HEK293T (cell line): Measurements from ENCODE around the gene TAS1R2.

Source experiments
- CTCF ChIA-PET: fragments of 350-600 bp; formaldehyde crosslinking; extraction: SDS; loops from one replicate; lab custom pipeline; 2021; ENCODE audit warnings: antibody characterized with exemption, inconsistent platforms; lab: Yijun Ruan, JAX
- POLR2A ChIA-PET: fragments of 350-600 bp; formaldehyde crosslinking; extraction: SDS; loops from one replicate; lab custom pipeline; 2020; ENCODE audit warnings: antibody characterized with exemption, inconsistent platforms; lab: Yijun Ruan, JAX
- DNase-seq: peaks from one replicate; pipeline ENCODE4 v3.0.0; 2012; ENCODE audit warnings: mixed read lengths; ENCODE audit errors: extremely low spot score
- ARNT ChIP-seq: fragments of 450-650 bp; IDR thresholded peaks from 2 replicates; pipeline ENCODE4 v1.6.1; 2017; ENCODE audit warnings: mild to moderate bottlenecking
- BHLHE40 ChIP-seq: fragments of 450-650 bp; IDR thresholded peaks from 2 replicates; pipeline ENCODE4 v1.6.1; 2016; ENCODE audit warnings: mild to moderate bottlenecking, moderate library complexity, borderline replicate concordance
- CTBP1 ChIP-seq: fragments of 450-650 bp; IDR thresholded peaks from 2 replicates; pipeline ENCODE4 v1.6.1; 2016; ENCODE audit warnings: borderline replicate concordance
- ELF4 ChIP-seq: fragments of 450-650 bp; IDR thresholded peaks from 2 replicates; pipeline ENCODE4 v1.6.1; 2017; ENCODE audit warnings: antibody characterized with exemption
- FOXA1 ChIP-seq: fragments of 450-650 bp; IDR thresholded peaks from 2 replicates; pipeline ENCODE4 v1.6.1; 2016; ENCODE audit warnings: mild to moderate bottlenecking
- FOXK2 ChIP-seq: fragments of 450-650 bp; IDR thresholded peaks from 2 replicates; pipeline ENCODE4 v1.6.1; 2016; ENCODE audit warnings: mild to moderate bottlenecking
- FOXM1 ChIP-seq: fragments of 450-650 bp; IDR thresholded peaks from 2 replicates; pipeline ENCODE4 v1.6.1; 2017; ENCODE audit warnings: mild to moderate bottlenecking, borderline replicate concordance
- HDGF ChIP-seq: fragments of 450-650 bp; IDR thresholded peaks from 2 replicates; pipeline ENCODE4 v1.6.1; 2017; ENCODE audit warnings: antibody characterized with exemption, borderline replicate concordance
- L3MBTL2 ChIP-seq: fragments of 450-650 bp; conservative IDR thresholded peaks from 2 replicates; pipeline ENCODE4 v1.6.1; 2016; ENCODE audit warnings: mild to moderate bottlenecking
- LEF1 ChIP-seq: fragments of 450-650 bp; IDR thresholded peaks from 2 replicates; pipeline ENCODE4 v1.6.1; 2017; ENCODE audit warnings: mild to moderate bottlenecking, borderline replicate concordance
- NFRKB ChIP-seq: fragments of 450-650 bp; IDR thresholded peaks from 2 replicates; pipeline ENCODE4 v1.6.1; 2016; ENCODE audit warnings: mild to moderate bottlenecking, moderate library complexity
- SP1 ChIP-seq: fragments of 450-650 bp; IDR thresholded peaks from 2 replicates; pipeline ENCODE4 v1.6.1; 2017
- SUZ12 ChIP-seq: fragments of 450-650 bp; IDR thresholded peaks from 2 replicates; pipeline ENCODE4 v1.6.1; 2016; ENCODE audit warnings: mild to moderate bottlenecking
- TARDBP ChIP-seq: fragments of 450-650 bp; IDR thresholded peaks from 2 replicates; pipeline ENCODE4 v1.6.1; 2016
- ZNF384 ChIP-seq: fragments of 450-650 bp; IDR thresholded peaks from 2 replicates; pipeline ENCODE4 v1.6.1; 2016
- TF ChIP-seq, protein P1 (sequence below): fragments of 450-650 bp; IDR thresholded peaks from 2 replicates; pipeline ENCODE4 v1.6.1; 2016

TAS1R2 gene

DNA sequence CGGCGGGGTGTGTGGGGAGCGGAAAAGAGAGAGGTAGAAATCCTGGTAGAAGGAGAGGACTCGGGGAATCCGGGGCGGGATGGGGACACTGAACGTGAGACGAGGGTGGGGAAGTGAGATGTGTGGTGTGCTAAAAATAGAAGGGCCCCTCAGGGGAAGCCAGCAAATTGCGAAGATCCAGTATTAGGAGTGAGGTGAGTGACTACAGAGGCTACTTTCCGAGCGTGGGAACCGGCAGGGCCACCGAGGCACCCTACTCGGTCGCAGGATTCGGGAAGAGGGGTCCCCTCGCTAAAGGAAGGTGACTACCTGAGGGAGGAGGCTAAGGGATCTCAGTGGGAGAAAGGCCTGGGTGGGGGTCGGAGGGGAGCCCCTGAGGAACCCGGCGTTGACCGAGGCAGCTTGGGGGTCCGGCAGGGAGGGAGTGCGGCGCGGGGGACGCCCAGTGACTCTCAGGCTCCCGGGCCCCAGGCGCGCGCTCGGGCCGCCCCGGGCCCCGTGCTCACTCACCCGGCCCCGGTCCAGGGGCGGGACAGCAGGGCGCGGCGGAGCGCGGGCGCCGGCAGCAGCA, 42.6 kb upstream of the TAS1R2 start:
- TF ChIP-seq, protein P1, sequence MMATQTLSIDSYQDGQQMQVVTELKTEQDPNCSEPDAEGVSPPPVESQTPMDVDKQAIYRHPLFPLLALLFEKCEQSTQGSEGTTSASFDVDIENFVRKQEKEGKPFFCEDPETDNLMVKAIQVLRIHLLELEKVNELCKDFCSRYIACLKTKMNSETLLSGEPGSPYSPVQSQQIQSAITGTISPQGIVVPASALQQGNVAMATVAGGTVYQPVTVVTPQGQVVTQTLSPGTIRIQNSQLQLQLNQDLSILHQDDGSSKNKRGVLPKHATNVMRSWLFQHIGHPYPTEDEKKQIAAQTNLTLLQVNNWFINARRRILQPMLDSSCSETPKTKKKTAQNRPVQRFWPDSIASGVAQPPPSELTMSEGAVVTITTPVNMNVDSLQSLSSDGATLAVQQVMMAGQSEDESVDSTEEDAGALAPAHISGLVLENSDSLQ, result no peak
- TF ChIP-seq FOXA1 (no peak), ZNF384 (no peak), SP1 (no peak), TARDBP (no peak), FOXM1 (no peak), L3MBTL2 (no peak), CTBP1 (no peak), BHLHE40 (no peak)
- ChIA-PET POLR2A (interaction anchor here (0.6 to 1.3 kb wide), 8 partner anchors 9 to 202 kb away, joined by 3 to 4 read pairs (median 4); no protein-coding TSS in a partner anchor), CTCF (interaction anchor here (1.8 kb wide), 1 partner anchor 11 kb away, joined by 13 read pairs; no protein-coding TSS in a partner anchor)
- peak; percentile 25 for DNase-seq

DNA sequence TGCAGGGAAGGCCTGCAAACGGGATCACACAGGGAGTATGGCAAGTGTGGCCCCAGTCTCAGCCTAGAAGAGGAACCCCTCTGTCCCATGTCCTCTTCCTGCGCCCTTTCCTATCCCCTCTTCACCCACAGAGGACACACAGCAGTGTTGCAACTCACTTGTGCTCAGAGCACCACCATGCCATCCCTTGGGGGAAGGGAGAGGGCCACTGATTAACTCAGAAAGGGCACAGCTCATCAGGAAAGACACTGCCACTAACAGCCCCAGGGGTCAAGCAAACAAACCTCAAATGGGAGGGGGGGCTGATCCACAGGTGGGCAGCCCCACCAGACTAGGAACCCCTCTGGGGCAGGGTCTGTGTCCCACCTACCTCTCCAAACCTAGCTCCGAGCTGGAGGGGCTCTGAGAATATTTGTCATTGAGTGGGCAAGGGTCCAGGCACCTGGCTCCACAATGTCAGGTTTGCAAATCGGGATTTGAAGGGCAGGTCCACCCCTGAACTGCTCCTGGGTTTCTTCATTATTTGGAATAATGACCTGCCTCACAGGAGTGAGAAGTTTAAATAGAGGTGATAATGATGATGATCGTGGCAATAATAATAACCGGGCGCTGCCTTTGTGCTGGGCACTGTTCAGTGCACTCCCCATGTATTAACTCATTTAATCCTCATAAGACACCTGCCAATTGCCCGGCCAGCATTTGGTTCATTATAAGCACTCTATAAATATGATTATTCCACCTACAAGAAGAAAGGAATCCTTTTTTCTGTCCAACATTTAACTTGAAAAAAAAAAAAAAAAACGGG, 41.9 kb upstream of the TAS1R2 start:
- DNase-seq, result no peak
- TF ChIP-seq CTBP1, result no peak
- no peak for TF ChIP-seq ARNT
- TF ChIP-seq, protein P1, result no peak
- no peak for TF ChIP-seq ELF4
- no peak for TF ChIP-seq ZNF384
- TF ChIP-seq FOXA1, result no peak
- TF ChIP-seq SP1, result no peak
- ChIA-PET POLR2A (no interaction called here), CTCF (interaction anchor here (0.6 to 1.8 kb wide), 4 partner anchors 12 to 227 kb away, joined by 3 to 13 read pairs (median 6); no protein-coding TSS in a partner anchor)

DNA sequence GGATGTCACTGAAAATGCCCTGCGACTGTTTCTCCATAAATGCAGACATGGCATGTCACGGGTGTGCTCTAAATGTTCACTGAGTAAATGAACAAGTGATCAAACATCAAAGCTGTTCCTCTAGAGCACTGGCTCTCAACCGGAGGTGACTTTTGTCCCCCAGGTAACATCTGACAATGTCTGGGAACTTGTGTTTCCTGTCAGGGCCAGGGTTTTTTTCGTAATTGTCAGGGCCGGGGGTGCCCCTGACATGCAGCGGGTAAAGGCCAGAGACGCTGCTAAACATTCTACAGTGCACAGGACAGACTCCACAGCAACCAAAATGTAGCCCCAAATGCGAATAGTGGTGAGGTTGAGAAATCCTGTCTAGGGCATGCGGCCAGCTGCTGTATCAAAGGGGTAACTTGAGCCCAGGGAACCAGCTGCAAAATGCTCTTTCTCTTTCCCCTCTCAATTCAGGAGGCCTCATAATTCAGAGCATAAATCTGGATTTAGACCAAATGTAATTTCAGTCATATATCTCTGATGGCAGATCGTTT, 40.9 kb upstream of the TAS1R2 start:
- no peak for DNase-seq
- ChIA-PET CTCF (interaction anchor here (0.6 to 1.7 kb wide), 3 partner anchors 13 to 226 kb away, joined by 3 to 6 read pairs (median 5); no protein-coding TSS in a partner anchor), POLR2A (no interaction called here)
- TF ChIP-seq ARNT, result no peak
- TF ChIP-seq TARDBP, result no peak
- TF ChIP-seq SP1, result no peak
- TF ChIP-seq, protein P1, result no peak

DNA sequence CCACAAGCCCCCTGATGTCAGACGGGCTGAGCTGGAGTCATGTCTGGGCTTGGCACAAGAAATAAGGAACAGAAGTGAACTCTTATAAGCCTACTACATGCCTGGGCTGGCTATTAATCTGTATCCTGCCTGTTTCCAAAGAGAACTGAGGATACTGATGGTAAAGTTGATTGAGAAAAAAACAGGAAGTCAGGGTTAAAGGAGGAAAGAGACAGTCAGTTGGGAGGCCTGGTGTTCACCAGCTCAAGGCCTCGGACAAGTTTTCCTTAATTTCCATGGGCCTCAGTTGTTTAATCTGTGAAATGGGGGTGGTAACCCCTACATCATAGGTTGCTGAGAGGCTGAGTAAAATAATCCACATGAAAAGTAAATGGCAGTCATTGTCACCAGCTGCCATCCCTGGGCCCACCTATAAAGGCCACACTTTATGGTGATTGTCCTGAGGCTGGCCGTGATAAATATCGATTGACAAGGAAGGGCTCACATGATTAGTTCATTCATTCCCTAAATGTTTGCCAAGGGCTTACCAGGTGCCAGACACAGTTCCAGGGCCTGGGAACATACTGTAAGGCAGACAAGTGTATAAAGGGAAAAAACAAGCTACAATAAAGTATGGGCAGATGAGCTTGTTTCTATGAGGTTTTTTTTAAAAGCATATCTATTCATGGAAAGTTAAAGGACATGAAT, 40.0 kb upstream of the TAS1R2 start:
- DNase-seq, result no peak
- CTCF ChIA-PET, result interaction anchor here (1.7 kb wide), 1 partner anchor 14 kb away, joined by 5 read pairs; no protein-coding TSS in a partner anchor
- TF ChIP-seq ZNF384 (no peak), FOXM1 (no peak), BHLHE40 (no peak), TARDBP (no peak), FOXA1 (no peak), SUZ12 (no peak), NFRKB (no peak), ELF4 (no peak), LEF1 (no peak), FOXK2 (no peak), ARNT (no peak), L3MBTL2 (no peak), SP1 (no peak), HDGF (no peak)
- TF ChIP-seq, protein P1, result no peak
- POLR2A ChIA-PET, result no interaction called here

DNA sequence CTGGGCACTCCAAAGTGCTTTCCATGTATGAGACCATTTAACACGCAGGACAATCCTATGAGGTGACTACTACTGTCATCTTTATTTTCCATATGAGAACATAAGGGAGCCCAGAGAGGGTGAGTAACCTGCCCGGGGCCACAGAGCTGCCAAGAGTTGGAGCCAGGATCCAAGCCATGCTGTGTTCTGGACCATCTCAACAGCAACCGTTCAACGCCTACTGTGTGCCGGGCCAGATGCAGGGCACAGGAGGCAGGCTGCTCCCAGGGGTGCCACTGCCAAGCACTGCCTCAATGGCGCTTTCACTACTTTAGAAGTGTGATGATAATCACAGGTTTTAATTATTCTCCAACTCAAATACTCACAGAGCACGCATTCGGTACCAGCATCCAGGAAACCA, 39.1 kb upstream of the TAS1R2 start:
- no peak for TF ChIP-seq TARDBP
- no peak for TF ChIP-seq ZNF384
- TF ChIP-seq SP1, result no peak
- TF ChIP-seq LEF1, result no peak
- no peak for TF ChIP-seq ARNT
- DNase-seq, result no peak
- POLR2A ChIA-PET, result no interaction called here
- CTCF ChIA-PET, result no interaction called here
